GM23338 (cell line): Measurements from ENCODE around the gene KIAA1614. TPM values are rescaled to one million over a fixed set of nuclear protein-coding genes. Genes with fewer than 3 reads are reported as not detected.

ENCODE experiments used
- ATAC-seq: fragments of 200-7000 bp; cut with Tn5 transposase; 3 replicates; pipeline ENCODE4 v1.9.1; 2020
- DNase-seq: peaks from one replicate; pipeline ENCODE4 v3.0.0-alpha.2; 2015; ENCODE audit warnings: low spot score
- H2AFZ ChIP-seq: fragments of 200-600 bp; sonication (generic); 2 replicates; pipeline ENCODE4 v1.8.0; 2016; ENCODE audit warnings: antibody characterized with exemption, mild to moderate bottlenecking, moderate library complexity
- H3F3A ChIP-seq: fragments of 200-600 bp; sonication (generic); replicated peaks from 2 replicates; pipeline ENCODE4 v1.8.0; 2017; ENCODE audit warnings: antibody characterized with exemption, mixed run types, low read depth
- H3K27ac ChIP-seq: fragments of 200-600 bp; sonication (generic); 2 replicates; pipeline ENCODE4 v1.6.1; 2016; ENCODE audit warnings: low read depth
- H3K27me3 ChIP-seq: fragments of 200-600 bp; sonication (generic); 2 replicates; pipeline ENCODE4 v1.8.0; 2016; ENCODE audit warnings: mild to moderate bottlenecking, mixed run types, moderate library complexity; ENCODE audit not compliant: insufficient read depth
- H3K36me3 ChIP-seq: fragments of 200-600 bp; sonication (generic); 2 replicates; pipeline ENCODE4 v1.8.0; 2016; ENCODE audit warnings: mild to moderate bottlenecking; ENCODE audit not compliant: insufficient read depth
- H3K4me1 ChIP-seq: fragments of 200-600 bp; sonication (generic); 2 replicates; pipeline ENCODE4 v1.8.0; 2016; ENCODE audit warnings: mild to moderate bottlenecking, moderate library complexity; ENCODE audit not compliant: insufficient read depth
- H3K4me2 ChIP-seq: fragments of 200-600 bp; sonication (generic); 2 replicates; pipeline ENCODE4 v1.7.1; 2017; ENCODE audit warnings: mixed run types
- H3K4me3 ChIP-seq: fragments of 200-600 bp; sonication (generic); 2 replicates; pipeline ENCODE4 v1.6.1; 2016; ENCODE audit warnings: mixed run types
- H3K79me2 ChIP-seq: fragments of 200-600 bp; sonication (generic); replicated peaks from 2 replicates; pipeline ENCODE4 v1.8.0; 2017; ENCODE audit warnings: mild to moderate bottlenecking; ENCODE audit not compliant: insufficient read depth
- H3K9me2 ChIP-seq: fragments of 200-600 bp; sonication (generic); 2 replicates; pipeline ENCODE4 v1.8.0; 2017; ENCODE audit not compliant: insufficient read depth
- H4K20me1 ChIP-seq: fragments of 200-600 bp; sonication (generic); replicated peaks from 2 replicates; pipeline ENCODE4 v1.8.0; 2017; ENCODE audit warnings: mild to moderate bottlenecking; ENCODE audit not compliant: insufficient read depth
- H3K27ac Mint-ChIP-seq: 2 replicates; pipeline ENCODE4 v1.8.0; 2020; ENCODE audit warnings: inconsistent platforms, mild to moderate bottlenecking, moderate library complexity, mixed read lengths
- H3K27me3 Mint-ChIP-seq: 3 replicates; pipeline ENCODE4 v1.8.0; 2022; ENCODE audit warnings: low read depth, mild to moderate bottlenecking, moderate library complexity, mixed read lengths, inconsistent platforms; ENCODE audit not compliant: insufficient read depth, poor library complexity
- H3K36me3 Mint-ChIP-seq: 3 replicates; pipeline ENCODE4 v1.8.0; 2021; ENCODE audit warnings: low read depth, mild to moderate bottlenecking, inconsistent platforms, moderate library complexity, mixed read lengths
- H3K4me1 Mint-ChIP-seq: 3 replicates; pipeline ENCODE4 v1.8.0; 2020; ENCODE audit warnings: mild to moderate bottlenecking, inconsistent platforms, mixed read lengths
- H3K4me3 Mint-ChIP-seq: 3 replicates; pipeline ENCODE4 v1.8.0; 2021; ENCODE audit warnings: moderate library complexity, mild to moderate bottlenecking, inconsistent platforms, mixed read lengths
- H3K9me3 Mint-ChIP-seq: 3 replicates; pipeline ENCODE4 v1.8.0; 2020; ENCODE audit warnings: moderate library complexity, mild to moderate bottlenecking, inconsistent platforms, mixed read lengths
- CREB1 ChIP-seq: fragments of 250-450 bp; sonication (Bioruptor Pico); IDR thresholded peaks from 2 replicates; pipeline ENCODE4 v1.5.0; 2020; ENCODE audit warnings: low read depth, mild to moderate bottlenecking, moderate library complexity
- ETS1 ChIP-seq: IDR thresholded peaks from 2 replicates; pipeline ENCODE4 v1.6.1; 2016; ENCODE audit warnings: antibody characterized with exemption
- EZH2 ChIP-seq: fragments of 200-600 bp; sonication (generic); IDR thresholded peaks from one replicate; pipeline ENCODE4 v1.8.0; 2017; ENCODE audit warnings: antibody characterized with exemption, mild to moderate bottlenecking, low read depth; ENCODE audit not compliant: unreplicated experiment
- EZH2phosphoT487 ChIP-seq: fragments of 200-600 bp; sonication (generic); IDR thresholded peaks from one replicate; pipeline ENCODE4 v1.8.1; 2018; ENCODE audit warnings: antibody characterized with exemption; ENCODE audit not compliant: unreplicated experiment
- JUNB ChIP-seq: IDR thresholded peaks from one replicate; pipeline ENCODE4 v1.6.1; 2016; ENCODE audit warnings: antibody characterized with exemption; ENCODE audit not compliant: unreplicated experiment
- NANOG ChIP-seq: IDR thresholded peaks from 2 replicates; pipeline ENCODE4 v1.6.1; 2016; ENCODE audit warnings: antibody characterized with exemption, borderline replicate concordance
- POLR2AphosphoS5 ChIP-seq: IDR thresholded peaks from 2 replicates; pipeline ENCODE4 v1.6.1; 2016; ENCODE audit warnings: antibody characterized with exemption, low read depth
- STAT1 ChIP-seq: IDR thresholded peaks from one replicate; pipeline ENCODE4 v1.6.1; 2016; ENCODE audit warnings: antibody characterized with exemption; ENCODE audit not compliant: unreplicated experiment
- ZNF114 ChIP-seq: fragments of 250-450 bp; sonication (Bioruptor Pico); IDR thresholded peaks from 2 replicates; pipeline ENCODE4 v1.5.0; 2020; ENCODE audit warnings: mild to moderate bottlenecking, moderate library complexity
- ZNF331 ChIP-seq: fragments of 250-450 bp; sonication (Bioruptor Pico); IDR thresholded peaks from 2 replicates; pipeline ENCODE4 v1.5.0; 2020; ENCODE audit warnings: low read depth, mild to moderate bottlenecking, moderate library complexity
- polyA plus RNA-seq: library from polyadenylated mRNA; unstranded; fragments of >200 nt; fragmentation: Nextera tagmentation; extraction: Ambion mirVana; gene quantifications from 2 replicates; pipeline ENCODE4 v1.2.1, GENCODE V29; 2016
- total RNA-seq: library from RNA; depleted of rRNA; stranded (reverse); fragments of >200 nt; shearing (Covaris generic); gene quantifications from 2 replicates; pipeline ENCODE4 v1.2.3, GENCODE V29; 2014
- TF ChIP-seq, protein P1 (sequence below), 2 experiments: fragments of 200-600 bp in 1 of 2; sonication (generic) in 1 of 2; conservative IDR thresholded peaks; 2 replicates each; pipeline versions ENCODE4 v1.5.1 to v1.6.1; 2016 to 2017; ENCODE audit warnings: antibody characterized with exemption in 2 of 2, low read depth in 2 of 2, mild to moderate bottlenecking in 2 of 2, moderate library complexity in 1 of 2
- TF ChIP-seq, protein P2 (sequence below): IDR thresholded peaks from one replicate; pipeline ENCODE4 v1.6.1; 2018; ENCODE audit warnings: antibody characterized with exemption; ENCODE audit not compliant: unreplicated experiment
- TF ChIP-seq, protein P3 (sequence below): fragments of 250-450 bp; sonication (Bioruptor Pico); IDR thresholded peaks from 2 replicates; pipeline ENCODE4 v1.5.0; 2020; ENCODE audit warnings: mild to moderate bottlenecking, moderate library complexity

KIAA1614 gene
- total and polyA plus RNA-seq, 2 experiments from 2014 or later = 1.1 to 1.8 TPM

DNA sequence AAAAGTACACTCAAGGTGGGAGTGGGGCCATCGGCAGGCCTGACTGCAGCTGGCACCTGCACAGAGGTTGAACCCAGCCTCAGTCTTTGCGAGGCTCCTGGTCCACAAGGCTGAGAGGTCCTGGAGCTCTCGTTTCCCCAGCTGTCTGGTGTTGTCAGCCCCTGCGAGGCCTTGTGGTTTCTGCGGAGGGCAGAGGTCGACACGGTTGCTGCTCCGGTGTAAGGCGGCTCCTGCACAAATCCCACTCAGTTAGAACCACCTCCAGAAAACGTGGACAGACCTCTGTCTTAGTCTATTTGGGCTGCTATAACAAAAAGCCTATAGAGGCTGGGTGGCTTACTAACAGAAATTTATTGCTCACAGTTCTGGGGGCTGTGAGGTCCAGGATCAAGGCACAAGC, 5.8 kb downstream of the KIAA1614 start:
- no peak overlapping the region for H3K27ac Mint-ChIP-seq
- DNase-seq = no peak

More for the DNA sequence above, 5.8 kb downstream of the KIAA1614 start:
- Histone ChIP-seq H3K27ac (no peak overlapping the region), H3K36me3 (no peaks in the 10 kb centered on the region), H3K9me2 (no peaks in the 10 kb centered on the region), H3K4me1 (peaks cover 18% of the 10 kb centered on the region), H4K20me1 (no peaks in the 10 kb centered on the region), H3K4me2 (no peak overlapping the region), H3F3A (no peaks in the 10 kb centered on the region), H3K4me3 (no peak overlapping the region), H3K79me2 (no peaks in the 10 kb centered on the region), H2AFZ (no peak overlapping the region), H3K27me3 (peaks cover 14% of the 10 kb centered on the region)
- no peak for ATAC-seq
- no peaks in the 10 kb centered on the region for H3K9me3 Mint-ChIP-seq
- peaks cover 17% of the 10 kb centered on the region for H3K27me3 Mint-ChIP-seq
- H3K4me3 Mint-ChIP-seq = no peak overlapping the region
- TF ChIP-seq, protein P1, sequence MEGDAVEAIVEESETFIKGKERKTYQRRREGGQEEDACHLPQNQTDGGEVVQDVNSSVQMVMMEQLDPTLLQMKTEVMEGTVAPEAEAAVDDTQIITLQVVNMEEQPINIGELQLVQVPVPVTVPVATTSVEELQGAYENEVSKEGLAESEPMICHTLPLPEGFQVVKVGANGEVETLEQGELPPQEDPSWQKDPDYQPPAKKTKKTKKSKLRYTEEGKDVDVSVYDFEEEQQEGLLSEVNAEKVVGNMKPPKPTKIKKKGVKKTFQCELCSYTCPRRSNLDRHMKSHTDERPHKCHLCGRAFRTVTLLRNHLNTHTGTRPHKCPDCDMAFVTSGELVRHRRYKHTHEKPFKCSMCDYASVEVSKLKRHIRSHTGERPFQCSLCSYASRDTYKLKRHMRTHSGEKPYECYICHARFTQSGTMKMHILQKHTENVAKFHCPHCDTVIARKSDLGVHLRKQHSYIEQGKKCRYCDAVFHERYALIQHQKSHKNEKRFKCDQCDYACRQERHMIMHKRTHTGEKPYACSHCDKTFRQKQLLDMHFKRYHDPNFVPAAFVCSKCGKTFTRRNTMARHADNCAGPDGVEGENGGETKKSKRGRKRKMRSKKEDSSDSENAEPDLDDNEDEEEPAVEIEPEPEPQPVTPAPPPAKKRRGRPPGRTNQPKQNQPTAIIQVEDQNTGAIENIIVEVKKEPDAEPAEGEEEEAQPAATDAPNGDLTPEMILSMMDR (conservative IDR thresholded peaks at IDR 0.05; ENCODE audit: low read depth in 2 of 2) = no peak
- TF ChIP-seq STAT1 (no peak), JUNB (no peak), CREB1 (CRISPR knock-in tag) (no peak), NANOG (no peak), POLR2AphosphoS5 (no peak), EZH2 (no peak), EZH2phosphoT487 (no peak), ETS1 (no peak), ZNF331 (CRISPR knock-in tag) (no peak), ZNF114 (CRISPR knock-in tag) (no peak)
- TF ChIP-seq, protein P2, sequence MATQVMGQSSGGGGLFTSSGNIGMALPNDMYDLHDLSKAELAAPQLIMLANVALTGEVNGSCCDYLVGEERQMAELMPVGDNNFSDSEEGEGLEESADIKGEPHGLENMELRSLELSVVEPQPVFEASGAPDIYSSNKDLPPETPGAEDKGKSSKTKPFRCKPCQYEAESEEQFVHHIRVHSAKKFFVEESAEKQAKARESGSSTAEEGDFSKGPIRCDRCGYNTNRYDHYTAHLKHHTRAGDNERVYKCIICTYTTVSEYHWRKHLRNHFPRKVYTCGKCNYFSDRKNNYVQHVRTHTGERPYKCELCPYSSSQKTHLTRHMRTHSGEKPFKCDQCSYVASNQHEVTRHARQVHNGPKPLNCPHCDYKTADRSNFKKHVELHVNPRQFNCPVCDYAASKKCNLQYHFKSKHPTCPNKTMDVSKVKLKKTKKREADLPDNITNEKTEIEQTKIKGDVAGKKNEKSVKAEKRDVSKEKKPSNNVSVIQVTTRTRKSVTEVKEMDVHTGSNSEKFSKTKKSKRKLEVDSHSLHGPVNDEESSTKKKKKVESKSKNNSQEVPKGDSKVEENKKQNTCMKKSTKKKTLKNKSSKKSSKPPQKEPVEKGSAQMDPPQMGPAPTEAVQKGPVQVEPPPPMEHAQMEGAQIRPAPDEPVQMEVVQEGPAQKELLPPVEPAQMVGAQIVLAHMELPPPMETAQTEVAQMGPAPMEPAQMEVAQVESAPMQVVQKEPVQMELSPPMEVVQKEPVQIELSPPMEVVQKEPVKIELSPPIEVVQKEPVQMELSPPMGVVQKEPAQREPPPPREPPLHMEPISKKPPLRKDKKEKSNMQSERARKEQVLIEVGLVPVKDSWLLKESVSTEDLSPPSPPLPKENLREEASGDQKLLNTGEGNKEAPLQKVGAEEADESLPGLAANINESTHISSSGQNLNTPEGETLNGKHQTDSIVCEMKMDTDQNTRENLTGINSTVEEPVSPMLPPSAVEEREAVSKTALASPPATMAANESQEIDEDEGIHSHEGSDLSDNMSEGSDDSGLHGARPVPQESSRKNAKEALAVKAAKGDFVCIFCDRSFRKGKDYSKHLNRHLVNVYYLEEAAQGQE = no peak
- TF ChIP-seq, protein P3, sequence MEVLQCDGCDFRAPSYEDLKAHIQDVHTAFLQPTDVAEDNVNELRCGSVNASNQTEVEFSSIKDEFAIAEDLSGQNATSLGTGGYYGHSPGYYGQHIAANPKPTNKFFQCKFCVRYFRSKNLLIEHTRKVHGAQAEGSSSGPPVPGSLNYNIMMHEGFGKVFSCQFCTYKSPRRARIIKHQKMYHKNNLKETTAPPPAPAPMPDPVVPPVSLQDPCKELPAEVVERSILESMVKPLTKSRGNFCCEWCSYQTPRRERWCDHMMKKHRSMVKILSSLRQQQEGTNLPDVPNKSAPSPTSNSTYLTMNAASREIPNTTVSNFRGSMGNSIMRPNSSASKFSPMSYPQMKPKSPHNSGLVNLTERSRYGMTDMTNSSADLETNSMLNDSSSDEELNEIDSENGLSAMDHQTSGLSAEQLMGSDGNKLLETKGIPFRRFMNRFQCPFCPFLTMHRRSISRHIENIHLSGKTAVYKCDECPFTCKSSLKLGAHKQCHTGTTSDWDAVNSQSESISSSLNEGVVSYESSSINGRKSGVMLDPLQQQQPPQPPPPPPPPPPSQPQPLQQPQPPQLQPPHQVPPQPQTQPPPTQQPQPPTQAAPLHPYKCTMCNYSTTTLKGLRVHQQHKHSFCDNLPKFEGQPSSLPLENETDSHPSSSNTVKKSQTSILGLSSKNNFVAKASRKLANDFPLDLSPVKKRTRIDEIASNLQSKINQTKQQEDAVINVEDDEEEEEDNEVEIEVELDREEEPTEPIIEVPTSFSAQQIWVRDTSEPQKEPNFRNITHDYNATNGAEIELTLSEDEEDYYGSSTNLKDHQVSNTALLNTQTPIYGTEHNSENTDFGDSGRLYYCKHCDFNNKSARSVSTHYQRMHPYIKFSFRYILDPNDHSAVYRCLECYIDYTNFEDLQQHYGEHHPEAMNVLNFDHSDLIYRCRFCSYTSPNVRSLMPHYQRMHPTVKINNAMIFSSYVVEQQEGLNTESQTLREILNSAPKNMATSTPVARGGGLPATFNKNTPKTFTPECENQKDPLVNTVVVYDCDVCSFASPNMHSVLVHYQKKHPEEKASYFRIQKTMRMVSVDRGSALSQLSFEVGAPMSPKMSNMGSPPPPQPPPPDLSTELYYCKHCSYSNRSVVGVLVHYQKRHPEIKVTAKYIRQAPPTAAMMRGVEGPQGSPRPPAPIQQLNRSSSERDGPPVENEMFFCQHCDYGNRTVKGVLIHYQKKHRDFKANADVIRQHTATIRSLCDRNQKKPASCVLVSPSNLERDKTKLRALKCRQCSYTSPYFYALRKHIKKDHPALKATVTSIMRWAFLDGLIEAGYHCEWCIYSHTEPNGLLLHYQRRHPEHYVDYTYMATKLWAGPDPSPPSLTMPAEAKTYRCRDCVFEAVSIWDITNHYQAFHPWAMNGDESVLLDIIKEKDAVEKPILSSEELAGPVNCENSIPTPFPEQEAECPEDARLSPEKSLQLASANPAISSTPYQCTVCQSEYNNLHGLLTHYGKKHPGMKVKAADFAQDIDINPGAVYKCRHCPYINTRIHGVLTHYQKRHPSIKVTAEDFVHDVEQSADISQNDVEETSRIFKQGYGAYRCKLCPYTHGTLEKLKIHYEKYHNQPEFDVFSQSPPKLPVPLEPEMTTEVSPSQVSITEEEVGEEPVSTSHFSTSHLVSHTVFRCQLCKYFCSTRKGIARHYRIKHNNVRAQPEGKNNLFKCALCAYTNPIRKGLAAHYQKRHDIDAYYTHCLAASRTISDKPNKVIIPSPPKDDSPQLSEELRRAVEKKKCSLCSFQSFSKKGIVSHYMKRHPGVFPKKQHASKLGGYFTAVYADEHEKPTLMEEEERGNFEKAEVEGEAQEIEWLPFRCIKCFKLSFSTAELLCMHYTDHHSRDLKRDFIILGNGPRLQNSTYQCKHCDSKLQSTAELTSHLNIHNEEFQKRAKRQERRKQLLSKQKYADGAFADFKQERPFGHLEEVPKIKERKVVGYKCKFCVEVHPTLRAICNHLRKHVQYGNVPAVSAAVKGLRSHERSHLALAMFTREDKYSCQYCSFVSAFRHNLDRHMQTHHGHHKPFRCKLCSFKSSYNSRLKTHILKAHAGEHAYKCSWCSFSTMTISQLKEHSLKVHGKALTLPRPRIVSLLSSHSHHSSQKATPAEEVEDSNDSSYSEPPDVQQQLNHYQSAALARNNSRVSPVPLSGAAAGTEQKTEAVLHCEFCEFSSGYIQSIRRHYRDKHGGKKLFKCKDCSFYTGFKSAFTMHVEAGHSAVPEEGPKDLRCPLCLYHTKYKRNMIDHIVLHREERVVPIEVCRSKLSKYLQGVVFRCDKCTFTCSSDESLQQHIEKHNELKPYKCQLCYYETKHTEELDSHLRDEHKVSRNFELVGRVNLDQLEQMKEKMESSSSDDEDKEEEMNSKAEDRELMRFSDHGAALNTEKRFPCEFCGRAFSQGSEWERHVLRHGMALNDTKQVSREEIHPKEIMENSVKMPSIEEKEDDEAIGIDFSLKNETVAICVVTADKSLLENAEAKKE (CRISPR knock-in tag) = no peak
- peaks cover 50% of the 10 kb centered on the region for H3K4me1 Mint-ChIP-seq
- H3K36me3 Mint-ChIP-seq = no peaks in the 10 kb centered on the region; the same call in 2 of the 3 replicates
